GM21786 (cell line): ENCODE results near the gene OSCAR.

Source experiments
- ATAC-seq: cut with Tn5 transposase; IDR thresholded peaks from one replicate; pipeline ENCODE4 v1.9.1; 2021; ENCODE audit not compliant: unreplicated experiment

The OSCAR gene

GRCh38 chr19:54100561-54100960, at the start of gene OSCAR:
TSS of gene OSCAR (minus strand) at chr19:54100803. CDS start at chr19:54100792, 11 bp downstream.
- ATAC-seq: no peak

- no peak for ATAC-seq
Measured at GRCh38 chr19:54149021-54149812, 48.6 kb upstream of the OSCAR start.

- ATAC-seq: no peak
Measured at GRCh38 chr19:54148158-54148557, 47.6 kb upstream of the OSCAR start.

GRCh38 chr19:54147676-54148075, 47.1 kb upstream of the OSCAR start:
- ATAC-seq: no peak

- ATAC-seq: no peak
Measured at GRCh38 chr19:54145541-54146158, 45.0 kb upstream of the OSCAR start.

GRCh38 chr19:54142166-54142780, 41.7 kb upstream of the OSCAR start:
- no peak for ATAC-seq

GRCh38 chr19:54141356-54141755, 40.8 kb upstream of the OSCAR start:
- ATAC-seq: no peak

GRCh38 chr19:54138489-54139256, 38.1 kb upstream of the OSCAR start:
- ATAC-seq: no peak

- no peak for ATAC-seq
Measured at GRCh38 chr19:54137699-54138488, 37.3 kb upstream of the OSCAR start, which contains the start of gene CNOT3. TSS of gene CNOT3 (plus strand) at chr19:54137762. CDS start at chr19:54142979, 5,217 bp downstream.

- ATAC-seq: peak; percentile 80
Measured at GRCh38 chr19:54136864-54137698, 36.5 kb upstream of the OSCAR start.

- no peak for ATAC-seq
Measured at GRCh38 chr19:54136086-54136863, 35.7 kb upstream of the OSCAR start.

- no peak for ATAC-seq
Measured at GRCh38 chr19:54133957-54134590, 33.5 kb upstream of the OSCAR start.

GRCh38 chr19:54133312-54133956, 32.8 kb upstream of the OSCAR start:
- ATAC-seq: no peak

GRCh38 chr19:54129617-54129996, 29.0 kb upstream of the OSCAR start:
- ATAC-seq: no peak

- ATAC-seq: no peak
Measured at GRCh38 chr19:54128796-54129616, 28.4 kb upstream of the OSCAR start.

GRCh38 chr19:54128441-54128725, 27.8 kb upstream of the OSCAR start:
- no peak for ATAC-seq
